Hepatic stellate cell (primary cell): ENCODE measurements around the gene TTC32.

Experiments
- DNase-seq: peaks from one replicate; pipeline ENCODE4 v3.0.0; 2011; ENCODE audit warnings: low spot score

TTC32 gene

GRCh38 chr2:19876751-19877150 is 25.0 kb downstream of the TTC32 start:
- DNase-seq, result no peak

GRCh38 chr2:19875280-19875679 is 26.5 kb downstream of the TTC32 start:
- DNase-seq, result no peak

DNA sequence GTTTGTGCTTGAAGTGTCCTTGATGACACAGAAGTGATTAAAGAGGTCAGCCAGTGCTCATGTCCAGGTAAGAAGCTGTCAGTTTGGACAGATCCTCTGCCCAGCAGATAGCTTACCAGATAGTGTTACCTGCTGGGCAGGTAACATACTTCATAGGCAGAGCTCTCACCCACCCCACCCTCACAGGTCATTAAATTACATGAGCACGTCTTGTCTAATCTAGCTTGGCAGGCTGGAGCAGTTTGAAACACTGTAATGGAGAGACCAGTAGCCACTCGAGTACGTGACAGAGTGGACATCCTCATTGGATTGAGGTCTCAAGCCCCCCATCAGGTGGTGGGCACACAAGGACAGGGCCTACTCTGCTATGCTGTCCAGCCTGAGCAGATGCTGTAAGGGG is 27.1 kb downstream of the TTC32 start:
- DNase-seq, result no peak

DNA sequence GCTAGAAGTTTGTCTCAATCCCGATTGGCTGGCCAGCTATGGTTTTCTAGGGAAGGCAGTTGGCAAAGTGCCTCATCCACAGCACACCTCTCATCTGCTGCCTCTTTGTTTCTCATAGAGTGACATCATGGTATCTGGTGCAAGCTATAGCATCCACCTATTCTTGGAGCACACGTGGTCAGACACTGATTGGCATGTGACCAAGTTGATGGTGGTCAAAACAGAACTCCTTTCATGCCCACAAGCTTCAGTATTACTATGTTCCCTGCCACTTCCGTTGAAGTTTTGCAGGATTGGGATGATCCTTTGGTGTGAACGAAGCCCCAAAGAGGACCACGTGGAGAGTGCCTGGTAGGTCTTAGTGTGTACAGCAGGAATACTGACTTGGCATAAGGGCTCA is 28.8 kb downstream of the TTC32 start:
- DNase-seq, result no peak

DNA sequence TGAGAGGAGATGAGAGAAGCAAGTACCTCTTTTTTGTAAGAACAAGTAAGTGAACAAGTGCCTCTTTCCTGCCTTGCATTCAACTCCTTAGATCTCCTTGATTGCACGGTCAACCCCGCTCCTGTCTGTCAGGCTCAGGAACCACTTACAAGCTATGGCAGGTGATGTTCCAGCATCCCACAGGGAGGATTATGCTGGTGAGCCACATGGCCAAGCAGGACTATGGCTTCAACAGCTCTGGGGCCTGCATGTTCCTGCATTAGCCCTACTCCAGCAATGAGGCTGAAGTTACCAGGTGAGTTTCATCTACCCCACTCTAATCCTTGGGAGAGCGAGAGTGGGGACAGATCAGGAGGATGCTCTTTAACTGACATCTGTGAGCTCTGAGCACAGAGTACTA is 29.5 kb downstream of the TTC32 start:
- no peak for DNase-seq

DNA sequence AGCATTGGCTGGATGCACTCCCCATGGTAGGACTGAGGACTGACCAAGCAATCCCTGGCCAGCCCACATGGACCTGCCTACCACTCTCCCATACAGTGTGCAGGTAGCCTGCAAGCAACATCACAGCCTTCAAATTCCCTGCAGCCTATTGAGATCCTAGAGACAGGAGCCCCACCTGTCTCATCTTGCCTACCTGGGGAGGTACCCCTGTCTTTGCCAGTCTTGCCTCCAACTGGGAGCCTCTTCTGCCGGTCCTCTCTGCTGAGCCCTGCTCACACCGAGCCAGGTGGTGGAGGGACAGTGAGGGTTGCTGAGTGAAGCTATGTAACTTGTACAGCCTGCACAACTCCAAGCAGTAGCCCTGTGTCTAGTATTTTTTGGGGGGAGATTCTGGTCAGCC is 29.9 kb downstream of the TTC32 start:
- DNase-seq, result no peak

DNA sequence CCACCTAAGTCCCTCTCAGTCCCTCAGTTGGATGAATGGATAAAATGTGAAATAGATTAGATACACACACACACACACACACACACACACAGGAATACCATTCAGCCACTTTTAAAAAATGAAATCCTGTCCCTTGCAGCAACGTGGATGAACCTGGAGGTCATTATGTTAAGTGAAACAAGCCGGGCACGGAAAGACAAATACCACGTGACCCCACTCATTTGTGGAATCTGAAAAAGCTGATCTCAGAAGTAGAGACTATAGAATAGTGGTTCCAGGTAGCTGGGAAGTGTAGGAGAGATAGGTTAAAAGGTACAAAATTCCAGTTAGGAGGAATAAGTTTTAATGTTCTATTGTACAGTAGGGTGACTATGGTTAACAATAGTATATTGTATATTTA is 31.0 kb downstream of the TTC32 start:
- DNase-seq, result no peak

DNA sequence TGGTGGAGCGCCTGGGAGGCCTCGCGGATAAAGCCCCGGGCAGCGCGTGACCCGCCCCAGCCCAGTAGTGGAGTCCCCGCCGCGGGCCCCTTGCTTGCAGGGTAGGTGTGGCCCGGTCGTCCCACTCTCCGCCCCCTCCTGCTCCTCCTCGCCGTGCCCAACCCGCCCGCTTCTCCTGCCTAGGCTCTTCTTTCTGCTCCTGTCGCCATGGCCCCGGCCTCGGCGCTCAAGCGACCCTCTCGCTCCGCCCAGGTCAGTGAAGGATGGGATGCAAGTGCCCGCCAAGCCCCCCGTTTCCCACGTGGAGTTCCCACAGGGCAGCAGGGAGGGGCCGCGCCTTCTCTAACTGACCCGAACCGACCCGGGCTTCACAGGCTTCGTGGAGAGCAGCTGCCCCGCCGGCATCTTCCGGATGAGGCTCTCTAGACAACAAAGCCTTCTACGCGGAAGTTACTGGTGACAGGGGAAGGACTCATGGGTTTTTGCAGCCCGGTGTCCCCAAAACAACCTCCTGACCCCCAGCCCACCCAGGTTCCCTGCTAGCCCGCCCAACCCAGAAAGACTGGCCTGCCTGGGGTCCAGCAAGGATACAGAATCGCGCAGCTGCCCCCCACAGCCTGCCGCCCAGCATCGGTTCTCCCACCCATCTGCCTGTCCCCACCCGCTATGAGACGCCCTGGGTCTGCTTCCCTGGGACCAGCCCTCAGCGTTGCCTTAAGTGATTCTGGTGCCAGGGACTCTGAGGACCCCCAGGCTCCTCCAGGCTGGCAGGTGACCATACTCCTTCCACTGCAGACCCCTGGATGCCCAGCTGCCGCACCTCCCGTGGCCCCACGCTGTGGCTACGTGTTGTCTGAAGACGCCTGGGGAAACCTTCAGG is 32.8 kb downstream of the TTC32 start:
- peak; percentile 41 for DNase-seq

DNA sequence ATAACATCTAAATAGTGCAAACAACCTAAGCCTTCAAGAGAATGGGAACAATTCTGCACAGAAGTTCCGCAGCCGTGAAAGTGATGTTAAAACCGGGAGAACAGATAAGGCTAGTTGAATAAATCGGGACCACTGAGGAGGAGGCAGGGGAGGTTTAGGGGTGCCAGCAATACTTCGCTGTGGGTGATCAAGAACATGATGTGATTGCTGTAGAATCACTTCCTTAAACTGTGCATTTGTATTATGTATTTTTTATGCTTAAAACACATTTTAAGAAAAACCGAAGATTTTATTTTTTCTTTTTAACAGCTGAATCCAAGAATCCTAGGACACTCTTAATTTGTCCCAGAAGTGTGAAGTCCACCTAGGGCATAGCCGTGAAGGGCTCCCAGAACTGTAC is 33.6 kb downstream of the TTC32 start:
- DNase-seq, result no peak

DNA sequence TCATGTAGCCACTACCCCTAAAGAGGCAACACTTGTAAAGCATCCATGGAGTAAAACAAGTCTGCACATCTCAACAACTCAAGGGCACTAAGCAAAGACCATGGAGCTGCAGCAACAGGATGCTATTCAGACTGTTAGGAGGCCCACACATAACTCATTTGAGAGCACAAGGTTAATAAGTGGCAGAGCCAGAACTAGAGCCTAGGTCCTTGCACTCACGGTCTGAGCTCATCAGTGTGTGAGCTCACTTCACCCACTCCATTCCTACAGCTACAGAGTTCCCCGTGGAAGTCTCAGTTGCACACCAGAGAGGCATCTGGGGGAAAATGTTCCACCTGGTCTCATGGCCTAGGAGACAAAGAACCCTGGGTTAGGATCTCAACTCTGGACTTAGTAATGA is 35.0 kb downstream of the TTC32 start:
- no peak for DNase-seq

DNA sequence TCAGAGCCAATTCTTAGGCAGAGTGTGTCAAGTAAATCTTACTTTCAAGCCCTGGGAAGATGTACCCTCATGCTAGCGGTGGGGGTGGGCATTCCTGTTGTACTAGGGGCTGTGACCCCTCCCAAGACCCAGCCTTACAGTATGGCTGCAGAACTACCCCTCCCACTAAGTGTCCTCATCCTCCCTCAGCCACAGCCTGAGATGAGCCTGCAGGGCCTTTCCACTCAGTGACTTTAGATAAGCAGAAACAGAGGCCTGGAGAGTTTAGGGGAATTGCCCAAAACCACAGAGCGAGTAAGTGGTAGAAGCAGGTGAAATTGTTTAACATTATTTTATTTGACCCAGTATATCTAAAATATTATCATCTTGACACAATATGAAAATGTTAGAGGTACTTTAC is 36.6 kb downstream of the TTC32 start:
- no peak for DNase-seq

- no peak for DNase-seq
Measured at GRCh38 chr2:19864381-19864780, 37.4 kb downstream of the TTC32 start.

- DNase-seq, result peak; percentile 73
Measured at GRCh38 chr2:19863303-19864041, 38.3 kb downstream of the TTC32 start.

DNA sequence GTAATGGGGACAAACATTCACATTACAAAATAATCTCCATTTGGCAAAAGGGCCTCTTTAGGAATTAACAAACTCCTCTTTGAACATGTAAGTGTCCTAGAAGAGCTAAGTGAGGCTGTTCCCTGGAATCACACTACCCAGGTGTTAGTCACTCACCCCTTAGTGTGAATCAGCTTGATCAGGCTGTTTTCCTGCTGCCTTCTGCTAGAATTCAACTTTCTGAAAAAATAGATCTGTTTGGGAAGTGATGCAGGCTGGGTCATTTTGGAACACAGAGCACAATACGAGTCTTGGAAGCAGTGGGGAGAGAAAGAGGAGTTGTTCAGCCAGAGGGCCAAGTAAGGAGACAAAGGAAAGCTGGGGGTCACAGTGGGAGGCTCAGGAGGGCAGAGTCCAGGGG is 40.0 kb downstream of the TTC32 start:
- no peak for DNase-seq

GRCh38 chr2:19860022-19860421 is 41.8 kb downstream of the TTC32 start:
- no peak for DNase-seq

- no peak for DNase-seq
Measured at GRCh38 chr2:19859565-19859964, 42.2 kb downstream of the TTC32 start.

GRCh38 chr2:19857806-19858205 is 44.0 kb downstream of the TTC32 start:
- DNase-seq, result no peak

DNA sequence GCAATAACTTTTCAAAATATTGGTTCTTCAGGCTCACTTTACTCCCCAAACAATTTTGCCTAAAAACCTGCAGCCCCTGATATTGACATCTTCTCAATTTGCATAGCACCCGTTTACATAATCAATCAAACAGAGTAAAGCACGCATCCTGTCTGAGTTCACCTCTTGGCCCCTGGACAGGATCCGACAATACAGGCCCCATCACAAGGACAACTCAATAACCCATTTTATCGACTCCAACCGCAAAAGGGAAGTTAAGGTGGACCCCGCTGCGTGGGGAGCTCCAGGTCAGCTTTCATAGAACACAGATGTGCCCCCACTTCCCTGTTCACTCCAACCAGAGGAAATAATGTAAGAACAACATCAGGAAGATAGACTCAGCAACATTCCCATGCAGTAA is 44.7 kb downstream of the TTC32 start:
- DNase-seq, result no peak

- DNase-seq, result no peak
Measured at GRCh38 chr2:19855542-19856431, 46.0 kb downstream of the TTC32 start.

- DNase-seq, result no peak
Measured at GRCh38 chr2:19854596-19855541, 46.9 kb downstream of the TTC32 start.

GRCh38 chr2:19851116-19851695 is 50.6 kb downstream of the TTC32 start:
- DNase-seq, result no peak
